H1 (cell line): Measurements from ENCODE around the gene GH2. TPM values are rescaled to one million over a fixed set of nuclear protein-coding genes. Genes with fewer than 3 reads are reported as not detected.

Source experiments
- CTCF ChIA-PET: fragments of 300-600 bp; sonication (Branson Sonifier 250); formaldehyde crosslinking; loops from one replicate; lab custom pipeline; 2021; ENCODE audit not compliant: partially characterized antibody; lab: Charles Lee
- POLR2A ChIA-PET: fragments of 300-600 bp; sonication (Branson Sonifier 250); formaldehyde crosslinking; loops from one replicate; lab custom pipeline; 2021; ENCODE audit warnings: inconsistent platforms; ENCODE audit not compliant: partially characterized antibody; lab: Charles Lee
- DNase-seq, 2 experiments: peaks; one replicate each; pipeline versions ENCODE4 v3.0.0 to v3.0.0-alpha.2; 2010 to 2022; ENCODE audit warnings: low spot score in 2 of 2, low read depth in 1 of 2, mixed read lengths in 1 of 2
- FAIRE-seq: peaks from 2 replicates; lab custom pipeline; 2011; peaks lifted over from hg19 to GRCh38; lab: Jason Lieb, UNC
- H2AFZ ChIP-seq: 2 replicates; pipeline ENCODE4 v1.8.1; 2012; ENCODE audit warnings: low read length, inconsistent platforms
- H2AK5ac ChIP-seq: 2 replicates; pipeline ENCODE4 v1.6.1; 2013; ENCODE audit warnings: low read depth, low read length
- H2BK120ac ChIP-seq: replicated peaks from 2 replicates; pipeline ENCODE3; 2013; ENCODE audit warnings: low read depth, low read length, inconsistent platforms
- H2BK12ac ChIP-seq: 2 replicates; pipeline ENCODE4 v1.6.1; 2013; ENCODE audit warnings: low read depth, low read length
- H2BK15ac ChIP-seq: 2 replicates; pipeline ENCODE4 v1.6.1; 2013; ENCODE audit warnings: low read length
- H2BK20ac ChIP-seq: 2 replicates; pipeline ENCODE4 v1.6.1; 2013; ENCODE audit warnings: low read length
- H2BK5ac ChIP-seq: 2 replicates; pipeline ENCODE4 v1.6.1; 2013; ENCODE audit warnings: low read depth, low read length
- H3K14ac ChIP-seq: 2 replicates; pipeline ENCODE4 v1.6.1; 2013; ENCODE audit warnings: inconsistent platforms; ENCODE audit not compliant: insufficient read length
- H3K18ac ChIP-seq: 2 replicates; pipeline ENCODE4 v1.6.1; 2013; ENCODE audit warnings: low read length; ENCODE audit errors: extremely low read depth
- H3K23ac ChIP-seq: 2 replicates; pipeline ENCODE4 v1.6.1; 2013; ENCODE audit warnings: inconsistent platforms; ENCODE audit not compliant: insufficient read length
- H3K23me2 ChIP-seq: 2 replicates; pipeline ENCODE4 v1.6.1; 2013; ENCODE audit warnings: low read depth, low read length
- H3K27ac ChIP-seq: 2 replicates; pipeline ENCODE4 v1.6.1; 2011; ENCODE audit warnings: low read depth, low read length, inconsistent platforms
- H3K27me3 ChIP-seq, 4 experiments: replicated peaks in 1 of 4; 1 replicate in 1 of 4; 2 replicates in 3 of 4; pipeline versions ENCODE4 v1.6.1 to v1.8.1; 2011 to 2013; ENCODE audit warnings: low read length in 3 of 4, mild to moderate bottlenecking in 3 of 4, inconsistent platforms in 2 of 4, mixed read lengths in 2 of 4, moderate library complexity in 1 of 4; ENCODE audit not compliant: control insufficient read depth in 3 of 4, insufficient read depth in 3 of 4; ENCODE audit errors: extremely low read depth in 1 of 4
- H3K36me3 ChIP-seq, 4 experiments: 2 replicates each; pipeline versions ENCODE4 v1.6.1 to v1.8.1; 2011 to 2013; ENCODE audit warnings: mild to moderate bottlenecking in 4 of 4, low read length in 3 of 4, moderate library complexity in 2 of 4, control low read depth in 1 of 4, inconsistent platforms in 1 of 4; ENCODE audit not compliant: insufficient read depth in 4 of 4, control insufficient read depth in 2 of 4
- H3K4ac ChIP-seq: replicated peaks from 2 replicates; pipeline ENCODE3; 2013; ENCODE audit warnings: low read length, low read depth, mixed read lengths, inconsistent platforms; ENCODE audit not compliant: insufficient read length
- H3K4me1 ChIP-seq, 4 experiments: replicated peaks in 1 of 4; 1 replicate in 1 of 4; 2 replicates in 3 of 4; pipeline versions ENCODE4 v1.6.1 to v1.8.1; 2011 to 2013; ENCODE audit warnings: low read length in 3 of 4, inconsistent platforms in 2 of 4, mixed read lengths in 1 of 4; ENCODE audit not compliant: insufficient read depth in 4 of 4, control insufficient read depth in 3 of 4
- H3K4me2 ChIP-seq, 2 experiments: 2 replicates each; pipeline versions ENCODE4 v1.6.1 to v1.8.1; 2011 to 2013; ENCODE audit warnings: low read depth in 2 of 2, low read length in 2 of 2, control low read depth in 1 of 2, inconsistent platforms in 1 of 2, mild to moderate bottlenecking in 1 of 2; ENCODE audit not compliant: insufficient read depth in 1 of 2
- H3K4me3 ChIP-seq, 4 experiments: fragments of 200-600, 300-600 bp in 1 of 4; sonication (generic), shearing (Covaris generic), sonication (Bioruptor Twin) in 1 of 4; 2 replicates each; pipeline versions ENCODE4 v1.5.1 to v1.8.1; 2011 to 2016; ENCODE audit warnings: low read length in 4 of 4, low read depth in 3 of 4, control low read depth in 2 of 4, inconsistent platforms in 2 of 4, mild to moderate bottlenecking in 2 of 4, mixed read lengths in 1 of 4, moderate library complexity in 1 of 4; ENCODE audit not compliant: insufficient read depth in 2 of 4; ENCODE audit errors: extremely low read depth in 1 of 4
- H3K56ac ChIP-seq: replicated peaks from 2 replicates; pipeline ENCODE3; 2013; ENCODE audit warnings: low read depth, mild to moderate bottlenecking, mixed read lengths, low read length, inconsistent platforms; ENCODE audit not compliant: insufficient read length
- H3K79me1 ChIP-seq: 2 replicates; pipeline ENCODE4 v1.6.1; 2013; ENCODE audit warnings: low read depth, low read length, control low read depth
- H3K79me2 ChIP-seq, 2 experiments: 2 replicates each; pipeline versions ENCODE4 v1.6.1 to v1.8.1; 2012 to 2013; ENCODE audit warnings: low read length in 2 of 2, mild to moderate bottlenecking in 2 of 2, inconsistent platforms in 1 of 2; ENCODE audit not compliant: insufficient read depth in 2 of 2, control insufficient read depth in 1 of 2
- H3K9ac ChIP-seq, 4 experiments: replicated peaks in 1 of 4; 1 replicate in 1 of 4; 2 replicates in 3 of 4; pipeline versions ENCODE4 v1.6.1 to v1.8.1; 2011 to 2013; ENCODE audit warnings: low read depth in 3 of 4, low read length in 3 of 4, control low read depth in 2 of 4, mild to moderate bottlenecking in 2 of 4, moderate library complexity in 2 of 4, inconsistent platforms in 1 of 4; ENCODE audit errors: extremely low read depth in 1 of 4
- H3K9me3 ChIP-seq, 2 experiments: 2 replicates each; pipeline versions ENCODE4 v1.6.1 to v1.8.1; 2012 to 2013; ENCODE audit warnings: mild to moderate bottlenecking in 2 of 2, moderate library complexity in 2 of 2, control low read depth in 1 of 2, inconsistent platforms in 1 of 2, low read depth in 1 of 2, low read length in 1 of 2, mixed read lengths in 1 of 2; ENCODE audit not compliant: insufficient read depth in 2 of 2
- H4K20me1 ChIP-seq, 2 experiments: replicated peaks in 1 of 2; 2 replicates each; pipeline versions ENCODE3 to v1.8.1; 2011 to 2013; ENCODE audit warnings: inconsistent platforms in 2 of 2, low read length in 2 of 2, mild to moderate bottlenecking in 1 of 2; ENCODE audit not compliant: insufficient read depth in 2 of 2, control insufficient read depth in 1 of 2
- H4K5ac ChIP-seq: 2 replicates; pipeline ENCODE4 v1.6.1; 2013; ENCODE audit warnings: low read length, low read depth, mixed read lengths, inconsistent platforms; ENCODE audit not compliant: insufficient read length
- H4K8ac ChIP-seq: 2 replicates; pipeline ENCODE4 v1.8.0; 2013; ENCODE audit warnings: mild to moderate bottlenecking, moderate library complexity, low read length, inconsistent platforms; ENCODE audit not compliant: insufficient read depth; ENCODE audit errors: extremely low read depth
- H4K91ac ChIP-seq: replicated peaks from 2 replicates; pipeline ENCODE3; 2013; ENCODE audit warnings: low read length, mixed read lengths, inconsistent platforms; ENCODE audit not compliant: insufficient read length
- ATF2 ChIP-seq: IDR thresholded peaks from 2 replicates; pipeline ENCODE4 v1.6.1; 2012; ENCODE audit warnings: low read length, inconsistent platforms
- CHD2 ChIP-seq: IDR thresholded peaks from 2 replicates; pipeline ENCODE4 v1.6.1; 2012; ENCODE audit warnings: low read length, improper control_type of control experiment
- CREB1 ChIP-seq: IDR thresholded peaks from 2 replicates; pipeline ENCODE4 v1.6.1; 2012; ENCODE audit warnings: inconsistent platforms
- KDM4A ChIP-seq: IDR thresholded peaks from one replicate; pipeline ENCODE4 v1.7.1; 2012; ENCODE audit warnings: low read depth, mild to moderate bottlenecking, moderate library complexity, low read length, inconsistent platforms; ENCODE audit not compliant: severe bottlenecking
- POLR2A ChIP-seq, 2 experiments: IDR thresholded peaks; 1 replicate in 1 of 2; 2 replicates in 1 of 2; pipeline ENCODE4 v1.6.1; 2011; ENCODE audit warnings: low read depth in 2 of 2, low read length in 2 of 2, mild to moderate bottlenecking in 2 of 2; ENCODE audit errors: control extremely low read depth in 1 of 2
- RNF2 ChIP-seq: fragments of 200-900, 300-1000 bp; sonication (generic); IDR thresholded peaks from 2 replicates; pipeline ENCODE4 v1.7.1; 2016; ENCODE audit warnings: borderline replicate concordance, low read depth, mild to moderate bottlenecking, antibody characterized with exemption, low read length; ENCODE audit not compliant: poor library complexity, severe bottlenecking; ENCODE audit errors: missing control alignments
- SIN3A ChIP-seq, 2 experiments: IDR thresholded peaks in 1 of 2; conservative IDR thresholded peaks in 1 of 2; 2 replicates each; pipeline ENCODE4 v1.6.1; 2011 to 2012; ENCODE audit warnings: low read length in 2 of 2, improper control_type of control experiment in 1 of 2, low read depth in 1 of 2, mild to moderate bottlenecking in 1 of 2
- SP4 ChIP-seq: IDR thresholded peaks from 2 replicates; pipeline ENCODE4 v1.6.1; 2012; ENCODE audit warnings: low read length, inconsistent platforms
- TBP ChIP-seq: IDR thresholded peaks from 2 replicates; pipeline ENCODE4 v1.6.1; 2011; ENCODE audit warnings: low read depth, low read length, improper control_type of control experiment
- TEAD4 ChIP-seq: IDR thresholded peaks from 2 replicates; pipeline ENCODE4 v1.6.1; 2012; ENCODE audit warnings: low read depth, low read length, inconsistent platforms, mixed read lengths
- YY1 ChIP-seq: IDR thresholded peaks from 2 replicates; pipeline ENCODE4 v1.6.1; 2011; ENCODE audit warnings: low read depth, mild to moderate bottlenecking, low read length
- WGBS, 2 experiments: shearing (Covaris generic) in 1 of 2; methylation state at CpG; one replicate each; pipeline versions ENCODE4 v1.1.6 to v1.1.7; 2013 to 2015; ENCODE audit warnings: low lambda C conversion rate in 2 of 2, mixed read lengths in 2 of 2, inconsistent platforms in 1 of 2, low coverage in 1 of 2, missing lambda C conversion rate in 1 of 2; ENCODE audit not compliant: insufficient replicate concordance in 2 of 2, insufficient coverage in 1 of 2, insufficient read length in 1 of 2; ENCODE audit errors: extremely low coverage in 1 of 2, missing lambda C conversion rate in 1 of 2; 5-methylcytosine and 5-hydroxymethylcytosine counted together
- polyA plus RNA-seq, 7 experiments: library from polyadenylated mRNA; depleted of rRNA in 3 of 7; stranded (reverse) in 5 of 7; unstranded in 2 of 7; fragments of >200 nt in 5 of 7; fragments of 200-250 nt in 2 of 7; gene quantifications; 1 replicate in 5 of 7; 2 replicates in 1 of 7; 4 replicates in 1 of 7; pipeline versions ENCODE4 v1.2.1 to v1.2.3, GENCODE V29; 2011 to 2013; ENCODE audit warnings: missing spikeins in 2 of 7, mixed read lengths in 2 of 7
- total RNA-seq: library from RNA; stranded (reverse); fragmentation: NEBNext Ultra II Directional; extraction: Animal tissue kit (Norgen Biotek cat#: 25700); gene quantifications from 2 replicates; pipeline ENCODE4 v1.2.1, GENCODE V29; 2021
- TF ChIP-seq, protein P1 (sequence below): IDR thresholded peaks from 2 replicates; pipeline ENCODE4 v1.6.1; 2012; ENCODE audit warnings: inconsistent platforms

GH2 gene
- total and polyA plus RNA-seq, 2 of the 8 experiments (the other 6 are each of a cell fraction or from before 2014, with no cell fraction given): 0.60 to 1.5 TPM

- Histone ChIP-seq H2BK120ac (no peak overlapping the region), H2AK5ac (no peak overlapping the region), H3K27ac (no peak overlapping the region), H2BK15ac (no peak overlapping the region), H3K9me3 (no peaks in the 10 kb centered on the region), H2BK20ac (no peak overlapping the region), H3K4ac (no peak overlapping the region), H3K23ac (no peak overlapping the region), H3K4me3 (no peak overlapping the region), H2BK5ac (no peak overlapping the region), H3K23me2 (no peaks in the 10 kb centered on the region; the same call in 1 of the 2 replicates), H4K8ac (no peak overlapping the region), H3K4me2 (no peak overlapping the region; a peak in 1 of 4 replicates), H3K4me1 (peaks cover 0 to 5% (median under 1%) of the 10 kb centered on the region in 4 experiments; a peak in 3 of 7 replicates), H4K20me1 (no peaks in the 10 kb centered on the region), H4K91ac (no peak overlapping the region), H3K79me2 (no peaks in the 10 kb centered on the region), H2AFZ (no peak overlapping the region), H3K36me3 (no peaks in the 10 kb centered on the region), H3K9ac (no peak overlapping the region), H3K27me3 (no peaks in the 10 kb centered on the region), H3K14ac (no peak overlapping the region), H3K18ac (no peak overlapping the region), H3K56ac (no peak overlapping the region), H2BK12ac (no peak overlapping the region), H3K79me1 (no peaks in the 10 kb centered on the region), H4K5ac (no peak overlapping the region)
- ChIA-PET POLR2A (interaction anchor here (1.6 kb wide), 1 partner anchor 34 kb away, joined by 6 read pairs; no protein-coding TSS in a partner anchor), CTCF (interaction anchor here (0.9 to 11.2 kb wide), 9 partner anchors 13 to 108 kb away, joined by 3 to 270 read pairs (median 59); partner anchors contain the start of genes CD79B and ICAM2)
- DNase-seq (no peak), FAIRE-seq (no peak)
- WGBS, 2 experiments: 88% methylated on average over 12 of the region's 12 CpGs; no CpG with 5 or more reads in 1 of the 2 experiments
- TF ChIP-seq POLR2A (IDR thresholded peaks at IDR 0.05; ENCODE audit: control extremely low read depth in 1 of 2, low read depth in 2 of 2, low read length in 2 of 2) (no peak), ATF2 (no peak), RNF2 (no peak), CREB1 (no peak), TBP (no peak), CHD2 (no peak), SIN3A (conservative IDR thresholded peaks at IDR 0.05 in 1 of 2, IDR thresholded peaks at IDR 0.05 in 1 of 2; ENCODE audit: low read depth in 1 of 2, low read length in 2 of 2) (no peak), KDM4A (no peak), YY1 (no peak), SP4 (no peak), TEAD4 (no peak)
- TF ChIP-seq, protein P1, sequence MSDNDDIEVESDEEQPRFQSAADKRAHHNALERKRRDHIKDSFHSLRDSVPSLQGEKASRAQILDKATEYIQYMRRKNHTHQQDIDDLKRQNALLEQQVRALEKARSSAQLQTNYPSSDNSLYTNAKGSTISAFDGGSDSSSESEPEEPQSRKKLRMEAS: no peak
Measured at GRCh38 chr17:63916566-63917185, 34.9 kb upstream of the GH2 start.
